Measurements from ENCODE around the gene HSD17B14.

HSD17B14 gene

DNA sequence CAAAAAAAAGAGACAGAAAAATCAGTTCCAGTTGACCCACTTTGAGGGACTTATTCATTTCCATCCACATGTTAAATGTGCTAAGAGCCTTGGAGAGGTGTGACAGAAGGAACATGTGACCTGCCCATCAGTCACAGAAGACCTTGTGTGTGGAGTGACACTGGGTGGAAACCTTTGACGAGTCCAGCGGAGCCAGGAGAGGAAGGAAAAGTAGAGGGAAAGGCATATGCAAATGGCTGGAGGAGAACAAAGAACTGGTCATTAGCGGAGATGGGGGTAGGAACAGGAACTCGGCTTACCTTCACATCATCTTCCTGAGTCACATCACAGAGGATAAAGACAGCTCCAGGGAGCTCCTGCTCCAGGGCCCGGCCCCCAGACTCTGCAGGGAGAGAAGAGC is 2.3 kb downstream of the HSD17B14 start:
- no peak for FAIRE-seq
- no peak for DNase-seq (ENCODE audit: insufficient read length, low spot score)
- TF ChIP-seq POLR2AphosphoS5 (IDR thresholded peaks at IDR 0.05; ENCODE audit: low read depth, low read length) (no peak), PAX5 (IDR thresholded peaks at IDR 0.05; ENCODE audit: insufficient read depth, low read length, severe bottlenecking) (no peak), POLR2A (IDR thresholded peaks at IDR 0.05; ENCODE audit: low read depth, low read length) (no peak), POU2F2 (IDR thresholded peaks at IDR 0.05; ENCODE audit: low read depth, low read length) (no peak), TAF1 (IDR thresholded peaks at IDR 0.05; ENCODE audit: low read depth, low read length) (no peak), SPI1 (IDR thresholded peaks at IDR 0.05; ENCODE audit: low read depth, low read length) (no peak)

DNA sequence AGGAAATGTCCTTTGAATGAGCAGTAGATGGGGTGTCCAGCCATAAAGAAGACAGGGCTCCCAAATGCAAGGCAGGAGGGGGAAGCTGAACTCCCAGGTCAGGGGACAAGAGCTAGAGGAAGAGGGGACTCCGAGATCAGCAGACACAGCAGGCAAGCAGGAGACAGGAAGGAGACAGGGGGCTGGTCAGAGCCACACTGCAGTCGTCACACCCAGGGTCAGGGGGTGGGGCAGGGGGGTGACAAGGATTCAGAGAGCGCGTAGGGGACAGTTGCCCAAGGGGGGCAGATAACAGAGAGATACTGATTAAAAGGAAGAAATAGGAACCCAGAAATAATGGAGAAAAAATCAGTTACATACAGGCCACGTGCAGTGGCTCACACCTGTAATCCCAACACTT is 3.2 kb downstream of the HSD17B14 start:
- FAIRE-seq (no peak), DNase-seq (ENCODE audit: insufficient read length, low spot score) (no peak)
- TF ChIP-seq POLR2AphosphoS5 (IDR thresholded peaks at IDR 0.05; ENCODE audit: low read depth, low read length) (no peak), POU2F2 (IDR thresholded peaks at IDR 0.05; ENCODE audit: low read depth, low read length) (no peak), SPI1 (IDR thresholded peaks at IDR 0.05; ENCODE audit: low read depth, low read length) (no peak), TAF1 (IDR thresholded peaks at IDR 0.05; ENCODE audit: low read depth, low read length) (no peak), POLR2A (IDR thresholded peaks at IDR 0.05; ENCODE audit: low read depth, low read length) (no peak), PAX5 (IDR thresholded peaks at IDR 0.05; ENCODE audit: insufficient read depth, low read length, severe bottlenecking) (no peak)

DNA sequence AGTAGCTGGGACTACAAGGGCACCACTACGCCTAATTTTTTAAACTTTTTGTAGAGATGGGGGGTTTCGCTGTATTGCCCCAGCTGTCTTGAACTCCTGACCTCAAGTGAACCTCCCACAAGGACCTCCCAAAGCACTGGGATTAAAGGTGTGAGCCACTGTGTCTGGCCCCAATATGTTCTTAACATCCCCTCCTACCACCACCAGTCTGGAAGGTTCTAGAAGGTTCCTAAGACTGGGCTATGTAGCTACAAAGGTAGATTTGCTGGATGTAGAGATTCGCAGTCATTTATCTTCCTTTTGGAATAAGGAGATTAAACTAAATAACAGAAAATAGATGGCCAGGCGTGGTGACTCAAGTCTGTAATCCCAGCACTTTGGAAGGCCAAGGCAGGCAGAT is 5.3 kb downstream of the HSD17B14 start:
- DNase-seq (ENCODE audit: insufficient read length, low spot score) = no peak
- TF ChIP-seq TAF1 (IDR thresholded peaks at IDR 0.05; ENCODE audit: low read depth, low read length) (no peak), POLR2AphosphoS5 (IDR thresholded peaks at IDR 0.05; ENCODE audit: low read depth, low read length) (no peak), PAX5 (IDR thresholded peaks at IDR 0.05; ENCODE audit: insufficient read depth, low read length, severe bottlenecking) (no peak), SPI1 (IDR thresholded peaks at IDR 0.05; ENCODE audit: low read depth, low read length) (no peak), POLR2A (IDR thresholded peaks at IDR 0.05; ENCODE audit: low read depth, low read length) (no peak), POU2F2 (IDR thresholded peaks at IDR 0.05; ENCODE audit: low read depth, low read length) (no peak)
- no peak for FAIRE-seq

DNA sequence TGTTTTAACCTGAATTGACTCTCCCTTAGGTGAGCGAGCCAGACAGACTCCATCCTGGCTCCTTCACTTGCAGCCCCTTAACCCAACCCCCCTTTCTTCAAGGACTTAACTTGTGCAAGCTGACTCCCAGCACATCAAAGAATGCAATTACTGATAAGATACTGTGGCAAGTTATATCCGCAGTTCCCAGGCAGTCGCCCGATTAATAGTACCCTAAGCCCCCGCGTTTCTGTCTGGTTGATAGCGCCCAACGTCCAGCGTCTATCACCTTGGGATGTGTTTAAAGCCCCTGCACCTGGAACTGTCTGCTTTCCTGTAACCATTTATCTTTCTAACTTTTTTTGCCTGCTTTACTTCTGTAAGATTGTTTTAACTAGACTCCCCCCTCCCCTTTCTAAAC is 6.2 kb downstream of the HSD17B14 start:
- DNase-seq (ENCODE audit: insufficient read length, low spot score) (no peak), FAIRE-seq (no peak)
- TF ChIP-seq POU2F2 (IDR thresholded peaks at IDR 0.05; ENCODE audit: low read depth, low read length) (no peak), PAX5 (IDR thresholded peaks at IDR 0.05; ENCODE audit: insufficient read depth, low read length, severe bottlenecking) (no peak), TAF1 (IDR thresholded peaks at IDR 0.05; ENCODE audit: low read depth, low read length) (no peak), SPI1 (IDR thresholded peaks at IDR 0.05; ENCODE audit: low read depth, low read length) (no peak), POLR2A (IDR thresholded peaks at IDR 0.05; ENCODE audit: low read depth, low read length) (no peak), POLR2AphosphoS5 (IDR thresholded peaks at IDR 0.05; ENCODE audit: low read depth, low read length) (no peak)

DNA sequence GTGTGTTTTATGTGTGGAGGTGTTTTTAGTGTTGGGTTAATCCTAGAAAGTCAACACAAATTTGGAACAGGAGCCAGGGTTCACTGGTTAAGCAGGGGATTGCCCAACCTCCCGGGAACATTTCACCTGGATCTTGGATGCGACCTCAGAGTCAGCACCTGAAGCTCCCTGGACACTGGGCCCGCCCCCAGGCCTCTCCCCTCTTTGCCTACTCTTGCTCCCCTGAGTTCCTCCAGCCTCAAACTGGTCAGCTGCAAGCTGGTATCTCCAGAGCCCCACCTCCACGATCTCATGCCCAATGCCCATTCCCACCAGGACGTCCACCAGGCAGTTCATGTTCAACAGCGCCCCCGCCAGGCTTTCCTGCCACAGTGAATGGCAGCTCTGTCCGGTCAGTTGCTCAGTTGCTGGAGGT is 9.7 kb downstream of the HSD17B14 start:
- FAIRE-seq (no peak), DNase-seq (ENCODE audit: insufficient read length, low spot score) (no peak)
- TF ChIP-seq SPI1 (IDR thresholded peaks at IDR 0.05; ENCODE audit: low read depth, low read length) = no peak

DNA sequence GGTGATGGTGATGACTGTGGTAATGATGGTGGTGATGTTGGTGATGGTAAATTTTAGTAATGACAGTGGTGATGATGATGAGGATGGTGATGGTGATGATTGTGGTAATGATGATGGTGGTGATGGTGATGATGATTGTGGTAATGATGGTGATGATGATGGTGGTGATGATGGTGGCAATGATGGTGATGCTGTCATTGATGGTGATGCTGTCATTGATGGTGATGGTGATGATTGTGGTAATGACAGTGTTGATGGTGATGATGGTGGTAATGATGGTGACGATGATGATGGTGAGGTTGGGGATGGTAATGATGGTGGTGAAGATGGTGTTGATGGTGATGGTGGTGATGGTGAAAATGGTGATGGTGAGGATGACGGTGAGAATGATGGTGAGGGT is 13.8 kb downstream of the HSD17B14 start:
- TF ChIP-seq SPI1 (IDR thresholded peaks at IDR 0.05; ENCODE audit: low read depth, low read length) = no peak
- TF ChIP-seq PAX5 (IDR thresholded peaks at IDR 0.05; ENCODE audit: insufficient read depth, low read length, severe bottlenecking) = no peak
- TF ChIP-seq POU2F2 (IDR thresholded peaks at IDR 0.05; ENCODE audit: low read depth, low read length) = no peak
- no peak for TF ChIP-seq TAF1 (IDR thresholded peaks at IDR 0.05; ENCODE audit: low read depth, low read length)
- no peak for TF ChIP-seq POLR2AphosphoS5 (IDR thresholded peaks at IDR 0.05; ENCODE audit: low read depth, low read length)
- no peak for TF ChIP-seq POLR2A (IDR thresholded peaks at IDR 0.05; ENCODE audit: low read depth, low read length)
- no peak for FAIRE-seq
- DNase-seq (ENCODE audit: insufficient read length, low spot score) = no peak

DNA sequence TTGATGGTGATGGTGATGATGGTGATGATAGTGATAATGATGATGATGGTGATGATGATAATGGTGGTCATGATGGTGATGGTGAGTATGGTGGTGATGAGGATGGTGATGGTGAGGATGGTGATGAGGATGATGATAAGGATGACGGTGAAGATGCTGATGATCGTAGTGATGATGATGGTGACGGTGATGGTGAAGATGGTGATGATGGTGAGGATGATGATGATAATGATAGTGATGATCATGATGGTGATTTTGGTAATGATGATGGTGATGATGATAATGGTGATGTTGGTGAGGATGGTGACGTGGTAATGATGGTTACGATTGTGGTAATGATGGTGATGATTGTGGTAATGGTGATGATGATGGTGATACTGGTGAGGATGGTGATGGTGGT is 14.7 kb downstream of the HSD17B14 start:
- no peak for TF ChIP-seq TAF1 (IDR thresholded peaks at IDR 0.05; ENCODE audit: low read depth, low read length)
- no peak for TF ChIP-seq SPI1 (IDR thresholded peaks at IDR 0.05; ENCODE audit: low read depth, low read length)
- no peak for TF ChIP-seq POLR2AphosphoS5 (IDR thresholded peaks at IDR 0.05; ENCODE audit: low read depth, low read length)
- TF ChIP-seq PAX5 (IDR thresholded peaks at IDR 0.05; ENCODE audit: insufficient read depth, low read length, severe bottlenecking) = no peak
- TF ChIP-seq POLR2A (IDR thresholded peaks at IDR 0.05; ENCODE audit: low read depth, low read length) = no peak
- no peak for TF ChIP-seq POU2F2 (IDR thresholded peaks at IDR 0.05; ENCODE audit: low read depth, low read length)
- no peak for DNase-seq (ENCODE audit: insufficient read length, low spot score)
- FAIRE-seq = peak; percentile 85

DNA sequence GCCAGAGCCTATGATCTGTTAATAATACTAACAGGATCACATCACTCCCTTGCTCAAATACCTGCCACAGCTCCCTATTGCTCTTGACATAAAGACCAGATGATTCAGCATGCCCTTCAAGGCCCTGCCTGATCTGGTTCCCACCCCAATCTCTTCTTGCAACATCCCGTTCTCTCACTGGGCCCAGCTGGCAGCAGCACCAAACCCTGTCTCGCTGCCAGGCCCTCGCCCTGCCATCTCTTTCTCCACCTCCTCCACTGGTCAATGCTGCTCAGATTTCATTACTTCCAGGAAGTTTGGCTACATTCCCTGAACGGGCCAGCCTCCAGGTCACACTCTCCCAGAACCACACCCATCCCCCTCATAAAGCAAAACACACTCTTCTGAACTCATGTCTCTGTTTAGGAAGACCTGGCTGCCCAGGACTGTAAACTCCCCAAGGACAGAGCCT is 16.9 kb downstream of the HSD17B14 start:
- TF ChIP-seq PAX5 (IDR thresholded peaks at IDR 0.05; ENCODE audit: insufficient read depth, low read length, severe bottlenecking) = no peak
- no peak for TF ChIP-seq POLR2A (IDR thresholded peaks at IDR 0.05; ENCODE audit: low read depth, low read length)
- TF ChIP-seq SPI1 (IDR thresholded peaks at IDR 0.05; ENCODE audit: low read depth, low read length) = no peak
- TF ChIP-seq POU2F2 (IDR thresholded peaks at IDR 0.05; ENCODE audit: low read depth, low read length) = no peak
- no peak for TF ChIP-seq TAF1 (IDR thresholded peaks at IDR 0.05; ENCODE audit: low read depth, low read length)
- TF ChIP-seq POLR2AphosphoS5 (IDR thresholded peaks at IDR 0.05; ENCODE audit: low read depth, low read length) = no peak
- no peak for FAIRE-seq

DNA sequence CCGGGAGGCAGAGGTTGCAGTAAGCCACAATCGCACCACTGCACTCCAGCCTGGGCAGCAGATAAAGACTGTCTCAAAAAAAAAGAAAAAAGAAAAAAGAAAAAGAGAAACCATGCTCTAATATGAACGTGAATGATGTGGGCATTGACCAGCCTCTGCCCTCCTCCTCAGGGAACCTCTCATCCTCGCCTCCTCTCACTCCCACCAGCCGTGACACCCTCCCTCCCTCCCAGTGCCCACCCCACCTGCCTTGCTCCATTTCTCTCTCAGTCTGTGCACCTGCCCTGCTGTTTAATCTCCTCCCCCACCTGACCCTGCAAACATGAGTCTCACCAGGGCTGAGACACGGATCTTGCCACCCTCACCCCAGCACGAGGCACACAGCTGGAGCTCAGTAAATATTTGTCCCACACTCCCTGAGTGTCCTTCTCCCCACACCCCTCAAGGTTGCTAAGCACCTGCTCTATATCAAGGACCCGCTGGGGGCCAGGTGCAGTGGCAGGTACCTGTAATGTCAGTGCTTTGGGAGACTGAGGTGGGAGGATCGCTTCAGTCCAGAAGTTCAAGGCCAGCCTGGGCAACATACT is 18.0 kb downstream of the HSD17B14 start:
- no peak for TF ChIP-seq PAX5 (IDR thresholded peaks at IDR 0.05; ENCODE audit: insufficient read depth, low read length, severe bottlenecking)
- no peak for TF ChIP-seq POLR2AphosphoS5 (IDR thresholded peaks at IDR 0.05; ENCODE audit: low read depth, low read length)
- TF ChIP-seq POU2F2 (IDR thresholded peaks at IDR 0.05; ENCODE audit: low read depth, low read length) = no peak
- TF ChIP-seq POLR2A (IDR thresholded peaks at IDR 0.05; ENCODE audit: low read depth, low read length) = no peak
- no peak for TF ChIP-seq SPI1 (IDR thresholded peaks at IDR 0.05; ENCODE audit: low read depth, low read length)
- no peak for TF ChIP-seq TAF1 (IDR thresholded peaks at IDR 0.05; ENCODE audit: low read depth, low read length)
- FAIRE-seq (no peak), DNase-seq (ENCODE audit: insufficient read length, low spot score) (no peak)

More for the DNA sequence above, 16.9 kb downstream of the HSD17B14 start:
- DNase-seq (ENCODE audit: insufficient read length, low spot score) = no peak

DNA sequence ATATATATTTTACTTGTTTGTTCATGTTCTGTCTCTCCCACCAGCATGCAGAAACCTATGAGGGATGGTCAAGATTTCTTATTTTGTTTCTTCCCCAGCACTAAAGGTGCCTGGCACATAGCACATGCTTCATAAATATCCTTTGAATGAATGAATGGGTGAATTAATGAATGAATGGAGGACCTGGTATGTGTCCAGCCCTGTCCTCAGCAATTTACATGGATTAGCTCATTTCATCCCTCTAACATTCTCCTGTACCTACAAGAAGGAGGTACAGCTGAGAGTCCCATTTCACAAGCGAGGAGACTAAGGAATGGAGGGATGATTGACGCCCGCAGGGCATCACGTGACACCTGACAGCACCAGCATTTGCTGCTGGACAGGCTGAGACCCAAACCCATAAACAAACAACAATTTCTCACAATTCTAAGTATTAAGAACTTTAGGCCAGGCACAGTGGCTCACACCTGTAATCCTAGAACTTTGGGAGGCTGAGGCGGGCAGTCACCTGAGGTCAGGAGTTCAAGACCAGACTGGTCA is 18.6 kb downstream of the HSD17B14 start:
- FAIRE-seq (no peak), DNase-seq (ENCODE audit: insufficient read length, low spot score) (no peak)
- TF ChIP-seq SPI1 (IDR thresholded peaks at IDR 0.05; ENCODE audit: low read depth, low read length) = no peak
- no peak for TF ChIP-seq PAX5 (IDR thresholded peaks at IDR 0.05; ENCODE audit: insufficient read depth, low read length, severe bottlenecking)
- no peak for TF ChIP-seq POU2F2 (IDR thresholded peaks at IDR 0.05; ENCODE audit: low read depth, low read length)
- no peak for TF ChIP-seq POLR2A (IDR thresholded peaks at IDR 0.05; ENCODE audit: low read depth, low read length)
- no peak for TF ChIP-seq TAF1 (IDR thresholded peaks at IDR 0.05; ENCODE audit: low read depth, low read length)
- TF ChIP-seq POLR2AphosphoS5 (IDR thresholded peaks at IDR 0.05; ENCODE audit: low read depth, low read length) = no peak
